Measurements from ENCODE around the gene RUFY4.
"Not testable (repeated sequence)": the region's sequence is repeated elsewhere in the genome, so short reads cannot be mapped to it uniquely, and the experiment has no call there.

The RUFY4 gene

DNA sequence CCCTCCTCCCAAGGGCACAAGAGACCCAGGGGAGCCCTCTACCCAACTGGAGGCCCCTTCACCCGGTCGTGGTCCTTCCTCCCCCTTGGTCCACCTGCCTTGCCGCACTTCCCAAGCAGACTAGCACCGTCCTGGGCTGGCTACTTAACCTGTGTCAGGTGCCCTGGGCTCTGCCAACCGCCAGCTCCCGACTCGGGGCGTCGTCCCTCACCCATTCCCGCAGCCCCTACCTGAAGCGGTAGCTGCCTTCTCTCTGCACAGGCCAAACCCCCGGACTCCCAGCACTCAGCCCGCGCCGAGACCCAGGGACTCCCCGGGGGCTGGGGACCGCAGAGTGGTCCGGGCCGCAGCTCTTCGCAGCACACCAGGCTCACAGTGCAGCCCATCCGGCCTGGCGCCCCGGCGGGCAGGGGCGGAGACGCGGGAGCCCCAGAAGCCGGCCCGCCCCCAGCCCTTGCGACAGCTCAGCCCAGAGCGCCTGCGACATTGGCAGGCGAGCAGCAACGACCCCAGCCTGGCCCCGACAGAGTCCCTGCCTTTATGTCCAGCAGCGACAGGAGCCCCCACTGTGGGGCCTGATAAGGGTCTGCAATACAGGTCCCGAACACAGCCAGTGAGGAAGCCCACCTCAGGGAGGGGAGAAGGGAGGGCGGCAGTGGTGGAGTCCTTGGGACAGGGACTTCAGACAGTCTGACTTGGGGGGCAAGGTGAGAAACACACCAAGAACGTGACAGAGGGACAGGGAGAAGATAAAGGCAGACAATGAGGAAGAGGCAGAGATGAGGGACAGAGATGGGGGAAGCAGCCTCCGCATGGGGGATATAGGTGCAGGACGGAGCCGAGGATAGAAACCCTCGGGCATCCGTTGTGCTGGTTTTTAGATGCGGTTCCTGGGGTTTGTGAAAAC lies 35.2 kb upstream of the RUFY4 start:
- H4K20me1 ChIP-seq (ENCODE audit: insufficient read depth, low read length) = no peaks in the 10 kb centered on the region
- H3K9me3 ChIP-seq (ENCODE audit: insufficient read depth, low read length) = no peaks in the 10 kb centered on the region
- peak overlapping the region; percentile 67 for H3K9ac ChIP-seq (ENCODE audit: low read length)
- H3K4me1 ChIP-seq (ENCODE audit: low read length) = peaks cover 6% of the 10 kb centered on the region; the same call in 1 of the 2 replicates
- peak overlapping the region; percentile 93 for H3K4me2 ChIP-seq (ENCODE audit: low read length)
- no peaks in the 10 kb centered on the region for H3K79me2 ChIP-seq (ENCODE audit: low read length)
- no peak for TF ChIP-seq EZH2phosphoT487 (IDR thresholded peaks at IDR 0.05; ENCODE audit: low read depth)
- TF ChIP-seq, protein P1, sequence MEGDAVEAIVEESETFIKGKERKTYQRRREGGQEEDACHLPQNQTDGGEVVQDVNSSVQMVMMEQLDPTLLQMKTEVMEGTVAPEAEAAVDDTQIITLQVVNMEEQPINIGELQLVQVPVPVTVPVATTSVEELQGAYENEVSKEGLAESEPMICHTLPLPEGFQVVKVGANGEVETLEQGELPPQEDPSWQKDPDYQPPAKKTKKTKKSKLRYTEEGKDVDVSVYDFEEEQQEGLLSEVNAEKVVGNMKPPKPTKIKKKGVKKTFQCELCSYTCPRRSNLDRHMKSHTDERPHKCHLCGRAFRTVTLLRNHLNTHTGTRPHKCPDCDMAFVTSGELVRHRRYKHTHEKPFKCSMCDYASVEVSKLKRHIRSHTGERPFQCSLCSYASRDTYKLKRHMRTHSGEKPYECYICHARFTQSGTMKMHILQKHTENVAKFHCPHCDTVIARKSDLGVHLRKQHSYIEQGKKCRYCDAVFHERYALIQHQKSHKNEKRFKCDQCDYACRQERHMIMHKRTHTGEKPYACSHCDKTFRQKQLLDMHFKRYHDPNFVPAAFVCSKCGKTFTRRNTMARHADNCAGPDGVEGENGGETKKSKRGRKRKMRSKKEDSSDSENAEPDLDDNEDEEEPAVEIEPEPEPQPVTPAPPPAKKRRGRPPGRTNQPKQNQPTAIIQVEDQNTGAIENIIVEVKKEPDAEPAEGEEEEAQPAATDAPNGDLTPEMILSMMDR (IDR thresholded peaks at IDR 0.05; ENCODE audit: low read depth, low read length) = no peak
- no peak overlapping the region for H3K27ac ChIP-seq (ENCODE audit: low read length)
- H2AFZ ChIP-seq (ENCODE audit: low read depth, low read length) = peak overlapping the region; percentile 56; the same call in 1 of the 2 replicates
- H3K4me3 ChIP-seq (ENCODE audit: low read length) = peak overlapping the region; percentile 76
- 0 out of 2 replicates have a peak, but pooled peaks cover 2% of the 10 kb centered on the region for H3K27me3 ChIP-seq (ENCODE audit: low read depth, low read length)
- H3K36me3 ChIP-seq (replicated peaks; ENCODE audit: low read depth, low read length) = no peaks in the 10 kb centered on the region

- H3K4me1 ChIP-seq (ENCODE audit: low read length); H3K27me3 ChIP-seq (ENCODE audit: low read depth, low read length); H3K36me3 ChIP-seq (replicated peaks; ENCODE audit: low read depth, low read length); H3K27ac ChIP-seq (ENCODE audit: low read length); H3K79me2 ChIP-seq (ENCODE audit: low read length); H4K20me1 ChIP-seq (ENCODE audit: insufficient read depth, low read length); H3K9me3 ChIP-seq (ENCODE audit: insufficient read depth, low read length): not testable (repeated sequence)
- H3K4me2 ChIP-seq (ENCODE audit: low read length) = peak overlapping the region; percentile 93
- H3K4me3 ChIP-seq (ENCODE audit: low read length) = peak overlapping the region; percentile 76
- TF ChIP-seq, protein P1 (IDR thresholded peaks at IDR 0.05; ENCODE audit: low read depth, low read length) = peak; percentile 44
- H3K9ac ChIP-seq (ENCODE audit: low read length) = peak overlapping the region; percentile 67
- H2AFZ ChIP-seq (ENCODE audit: low read depth, low read length) = peak overlapping the region; percentile 56; the same call in 1 of the 2 replicates
These were observed 34.4 kb upstream of the RUFY4 start for GRCh38 chr2:218034497-218035213.

- Histone ChIP-seq H3K4me1 (ENCODE audit: low read length) (peaks cover 6% of the 10 kb centered on the region; the same call in 1 of the 2 replicates), H3K4me3 (ENCODE audit: low read length) (no peak overlapping the region), H3K27me3 (ENCODE audit: low read depth, low read length) (0 out of 2 replicates have a peak, but pooled peaks cover 1% of the 10 kb centered on the region), H4K20me1 (ENCODE audit: insufficient read depth, low read length) (no peaks in the 10 kb centered on the region), H3K79me2 (ENCODE audit: low read length) (no peaks in the 10 kb centered on the region), H3K36me3 (replicated peaks; ENCODE audit: low read depth, low read length) (no peaks in the 10 kb centered on the region), H3K9me3 (ENCODE audit: insufficient read depth, low read length) (no peaks in the 10 kb centered on the region), H2AFZ (ENCODE audit: low read depth, low read length) (no peak overlapping the region), H3K9ac (ENCODE audit: low read length) (no peak overlapping the region), H3K4me2 (ENCODE audit: low read length) (no peak overlapping the region), H3K27ac (ENCODE audit: low read length) (no peak overlapping the region)
- no peak for TF ChIP-seq EZH2phosphoT487 (IDR thresholded peaks at IDR 0.05; ENCODE audit: low read depth)
- TF ChIP-seq, protein P1 (IDR thresholded peaks at IDR 0.05; ENCODE audit: low read depth, low read length) = no peak
These were observed 33.5 kb upstream of the RUFY4 start for GRCh38 chr2:218035463-218036100.

Data from OCI-LY3 (cell line).